ENCODE data around the gene ANKRD26. TPM values are rescaled to one million over a fixed set of nuclear protein-coding genes. Genes with fewer than 3 reads are reported as not detected.

Gene ANKRD26
- total and polyA plus RNA-seq, 4 donors: 12.6 to 27.1 (median 15.4) TPM

DNA sequence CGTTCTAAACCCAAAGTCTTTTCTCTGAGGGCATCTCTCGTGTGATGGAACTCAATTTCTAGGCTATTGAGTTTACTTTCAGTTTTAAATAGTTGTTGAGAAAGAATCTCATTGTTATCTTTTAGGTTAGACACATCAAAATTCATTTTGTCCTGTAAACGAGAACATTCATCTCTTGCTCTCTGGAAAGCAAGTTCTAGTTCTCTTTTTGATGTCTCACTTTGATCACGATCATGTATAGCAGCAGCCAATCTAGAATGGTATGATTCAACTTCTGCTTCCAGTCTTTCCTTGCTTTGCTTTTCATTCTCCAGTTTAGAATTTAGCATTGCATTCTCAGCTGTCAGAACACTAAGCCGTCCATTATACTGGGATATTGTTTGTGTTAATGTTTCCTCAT, 65.1 kb downstream of the ANKRD26 start:
- no peak for DNase-seq (ENCODE audit: low read depth in 4 of 6, low spot score in 6 of 6)
- Histone ChIP-seq H3K27me3 (ENCODE audit: control insufficient read depth, insufficient read depth, low read length) (no peaks in the 10 kb centered on the region), H3K27ac (ENCODE audit: low read depth, low read length) (no peak overlapping the region), H3K4me3 (ENCODE audit: low read depth, low read length) (no peak overlapping the region), H3K4me1 (ENCODE audit: control insufficient read depth, insufficient read depth, low read length) (no peaks in the 10 kb centered on the region), H3K36me3 (ENCODE audit: control insufficient read depth, insufficient read depth, low read length) (peaks cover 9% of the 10 kb centered on the region), H3K9me3 (ENCODE audit: control insufficient read depth, insufficient read depth, low read length) (no peaks in the 10 kb centered on the region)
- 100% methylated on average over 1 of the region's 5 CpGs for WGBS (ENCODE audit: insufficient coverage)

DNA sequence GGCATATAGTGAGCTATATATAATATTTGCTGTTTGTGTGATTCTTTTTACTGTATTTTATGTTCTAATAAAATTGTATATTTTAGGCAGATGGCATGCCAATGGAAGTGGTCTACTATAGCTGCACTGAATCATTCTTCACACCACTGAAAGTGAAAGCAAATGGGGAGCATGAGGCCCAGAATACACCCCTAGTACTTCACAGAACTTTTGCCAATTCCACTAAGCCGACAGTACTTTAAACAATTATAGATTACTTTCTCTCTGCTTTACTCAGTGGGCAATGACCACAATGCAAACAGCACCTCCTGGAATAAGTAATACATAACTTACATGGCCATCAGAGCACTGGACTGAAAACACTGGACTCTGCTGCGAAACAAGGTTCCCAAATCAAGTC, 70.2 kb downstream of the ANKRD26 start:
- H3K27me3 ChIP-seq (ENCODE audit: control insufficient read depth, insufficient read depth, low read length): no peaks in the 10 kb centered on the region
- H3K27ac ChIP-seq (ENCODE audit: low read depth, low read length): no peak overlapping the region
- 90% methylated on average over 2 of the region's 2 CpGs for WGBS (ENCODE audit: insufficient coverage)
- H3K36me3 ChIP-seq (ENCODE audit: control insufficient read depth, insufficient read depth, low read length): peaks cover 13% of the 10 kb centered on the region
- no peaks in the 10 kb centered on the region for H3K4me1 ChIP-seq (ENCODE audit: control insufficient read depth, insufficient read depth, low read length)
- DNase-seq (ENCODE audit: low read depth in 4 of 6, low spot score in 6 of 6): no peak
- H3K9me3 ChIP-seq (ENCODE audit: control insufficient read depth, insufficient read depth, low read length): no peaks in the 10 kb centered on the region
- H3K4me3 ChIP-seq (ENCODE audit: low read depth, low read length): no peak overlapping the region

DNA sequence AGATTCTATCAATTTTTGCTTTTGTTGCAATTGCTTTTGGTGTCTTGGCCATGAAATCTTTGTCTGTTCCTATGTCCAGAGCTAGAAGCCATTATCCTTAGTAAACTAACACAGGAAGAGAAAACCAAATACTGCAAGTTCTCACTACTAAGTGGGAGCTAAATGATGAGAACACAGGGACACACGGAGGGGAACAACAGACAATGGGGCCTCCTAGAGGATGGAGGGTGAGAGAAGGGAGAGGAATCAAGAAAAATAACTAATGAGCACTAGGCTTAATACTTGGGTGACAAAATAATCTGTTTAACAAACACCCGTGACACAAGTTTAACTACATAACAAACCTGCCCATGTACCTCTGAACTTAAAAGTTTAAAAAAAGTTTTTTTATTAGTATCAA, 78.2 kb downstream of the ANKRD26 start:
- DNase-seq (ENCODE audit: low read depth in 4 of 6, low spot score in 6 of 6): no peak
- H3K4me1 ChIP-seq (ENCODE audit: control insufficient read depth, insufficient read depth, low read length): no peaks in the 10 kb centered on the region
- H3K27ac ChIP-seq (ENCODE audit: low read depth, low read length): no peak overlapping the region
- no peaks in the 10 kb centered on the region for H3K9me3 ChIP-seq (ENCODE audit: control insufficient read depth, insufficient read depth, low read length)
- no peaks in the 10 kb centered on the region for H3K27me3 ChIP-seq (ENCODE audit: control insufficient read depth, insufficient read depth, low read length)
- 80% methylated on average over 1 of the region's 2 CpGs for WGBS (ENCODE audit: insufficient coverage)
- peaks cover 7% of the 10 kb centered on the region for H3K36me3 ChIP-seq (ENCODE audit: control insufficient read depth, insufficient read depth, low read length)
- no peak overlapping the region for H3K4me3 ChIP-seq (ENCODE audit: low read depth, low read length)

DNA sequence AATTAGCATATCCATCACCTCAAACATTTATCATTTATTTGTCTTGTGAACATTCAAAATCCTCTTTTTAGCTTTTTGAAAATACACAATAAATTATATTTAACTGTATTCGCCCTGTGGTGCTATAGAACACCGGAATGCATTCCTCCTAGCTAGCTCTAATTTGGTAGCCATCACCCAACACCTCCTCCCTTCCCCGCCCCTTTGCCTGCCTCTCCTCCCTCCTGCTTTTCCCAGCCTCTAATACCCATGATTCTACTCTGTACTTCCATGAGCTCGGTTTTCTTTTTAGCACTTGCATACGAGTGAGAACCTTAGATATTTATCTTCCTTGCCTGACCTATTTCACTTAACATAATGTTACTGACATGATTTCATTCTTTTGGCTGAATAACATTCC, 80.1 kb downstream of the ANKRD26 start:
- H3K36me3 ChIP-seq (ENCODE audit: control insufficient read depth, insufficient read depth, low read length): peaks cover 3% of the 10 kb centered on the region
- H3K27ac ChIP-seq (ENCODE audit: low read depth, low read length): no peak overlapping the region
- 88% methylated on average over 5 of the region's 5 CpGs for WGBS (ENCODE audit: insufficient coverage)
- DNase-seq (ENCODE audit: low read depth in 4 of 6, low spot score in 6 of 6): no peak
- no peaks in the 10 kb centered on the region for H3K27me3 ChIP-seq (ENCODE audit: control insufficient read depth, insufficient read depth, low read length)
- no peaks in the 10 kb centered on the region for H3K4me1 ChIP-seq (ENCODE audit: control insufficient read depth, insufficient read depth, low read length)
- H3K9me3 ChIP-seq (ENCODE audit: control insufficient read depth, insufficient read depth, low read length): no peaks in the 10 kb centered on the region
- no peak overlapping the region for H3K4me3 ChIP-seq (ENCODE audit: low read depth, low read length)

- WGBS (ENCODE audit: insufficient coverage): 83% methylated on average over 1 of the region's 4 CpGs
- H3K9me3 ChIP-seq (ENCODE audit: control insufficient read depth, insufficient read depth, low read length): no peaks in the 10 kb centered on the region
- no peaks in the 10 kb centered on the region for H3K27me3 ChIP-seq (ENCODE audit: control insufficient read depth, insufficient read depth, low read length)
- DNase-seq (ENCODE audit: low read depth in 4 of 6, low spot score in 6 of 6): no peak
- no peaks in the 10 kb centered on the region for H3K4me1 ChIP-seq (ENCODE audit: control insufficient read depth, insufficient read depth, low read length)
- H3K36me3 ChIP-seq (ENCODE audit: control insufficient read depth, insufficient read depth, low read length): peaks cover 3% of the 10 kb centered on the region
- no peak overlapping the region for H3K27ac ChIP-seq (ENCODE audit: low read depth, low read length)
- H3K4me3 ChIP-seq (ENCODE audit: low read depth, low read length): no peak overlapping the region
Measured at GRCh38 chr10:27019827-27020226, 80.5 kb downstream of the ANKRD26 start.

DNA sequence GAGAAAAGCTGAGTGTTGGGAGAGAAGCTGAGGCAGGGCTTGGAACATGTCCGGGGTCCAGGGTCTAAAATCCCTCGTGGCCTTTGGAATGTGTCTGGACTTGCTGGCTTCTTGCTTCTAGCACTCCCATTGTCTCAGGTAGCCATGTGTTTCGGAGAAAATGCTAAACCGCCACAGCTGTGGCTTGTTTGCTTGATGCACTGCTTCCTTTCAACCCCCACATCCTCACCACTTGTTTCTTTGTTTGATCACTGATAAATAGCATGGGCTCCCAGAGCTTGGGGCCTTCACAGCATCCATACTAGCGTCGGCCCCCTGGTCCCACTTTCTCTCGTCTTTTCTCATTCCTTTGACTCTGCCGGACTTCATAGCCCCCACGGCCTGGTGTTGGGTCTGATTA, 102.7 kb downstream of the ANKRD26 start:
- H3K27ac ChIP-seq (ENCODE audit: low read depth, low read length): no peak overlapping the region
- H3K4me1 ChIP-seq (ENCODE audit: control insufficient read depth, insufficient read depth, low read length): no peaks in the 10 kb centered on the region
- DNase-seq (ENCODE audit: low read depth in 4 of 6, low spot score in 6 of 6): no peak
- H3K4me3 ChIP-seq (ENCODE audit: low read depth, low read length): no peak overlapping the region
- 85% methylated on average over 4 of the region's 9 CpGs for WGBS (ENCODE audit: insufficient coverage)
- no peaks in the 10 kb centered on the region for H3K9me3 ChIP-seq (ENCODE audit: control insufficient read depth, insufficient read depth, low read length)
- peaks cover 5% of the 10 kb centered on the region for H3K36me3 ChIP-seq (ENCODE audit: control insufficient read depth, insufficient read depth, low read length)
- H3K27me3 ChIP-seq (ENCODE audit: control insufficient read depth, insufficient read depth, low read length): no peaks in the 10 kb centered on the region

DNA sequence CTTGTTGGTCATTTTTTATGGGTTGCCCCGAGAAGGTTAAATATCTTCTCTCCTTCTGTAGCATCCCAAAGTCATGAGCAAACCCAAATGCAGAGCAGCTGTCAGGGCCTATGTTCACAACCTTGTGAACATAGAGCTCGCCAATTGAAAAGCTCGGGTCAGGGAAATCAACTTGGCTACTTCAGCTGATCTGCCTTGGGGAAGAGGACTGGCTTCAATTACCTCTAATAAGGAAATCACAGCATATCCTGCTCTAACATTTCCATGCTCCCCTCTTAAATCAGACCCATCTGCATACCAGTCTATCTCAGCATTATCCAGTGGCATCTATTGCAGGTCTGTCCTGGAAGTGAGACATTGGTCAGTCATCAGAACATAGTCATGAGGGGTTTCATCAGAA, 105.6 kb downstream of the ANKRD26 start:
- Histone ChIP-seq H3K27me3 (ENCODE audit: control insufficient read depth, insufficient read depth, low read length) (no peaks in the 10 kb centered on the region), H3K4me1 (ENCODE audit: control insufficient read depth, insufficient read depth, low read length) (no peaks in the 10 kb centered on the region), H3K36me3 (ENCODE audit: control insufficient read depth, insufficient read depth, low read length) (no peaks in the 10 kb centered on the region), H3K4me3 (ENCODE audit: low read depth, low read length) (no peak overlapping the region), H3K27ac (ENCODE audit: low read depth, low read length) (no peak overlapping the region), H3K9me3 (ENCODE audit: control insufficient read depth, insufficient read depth, low read length) (no peaks in the 10 kb centered on the region)
- DNase-seq (ENCODE audit: low read depth in 4 of 6, low spot score in 6 of 6): no peak
- WGBS (ENCODE audit: insufficient coverage): 100% methylated on average over 2 of the region's 3 CpGs

DNA sequence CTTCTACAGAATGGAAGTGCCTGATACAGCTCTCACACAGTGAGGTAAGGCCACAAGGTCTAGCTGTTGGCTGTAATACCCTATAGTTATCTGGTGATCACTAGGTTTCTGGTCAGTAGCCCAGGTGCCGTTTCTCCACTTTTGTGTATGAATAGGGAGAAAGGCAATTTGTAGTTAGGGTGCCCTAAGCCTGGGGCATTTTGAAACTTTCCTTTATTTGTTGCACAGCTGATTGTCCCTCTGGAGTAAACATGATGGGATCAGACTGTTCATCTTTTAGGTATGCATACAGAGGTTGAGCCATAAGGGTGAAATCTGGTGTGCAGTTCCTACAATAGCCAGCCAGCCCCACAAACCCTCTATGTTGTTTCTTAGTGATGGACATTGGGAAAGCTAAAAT, 112.4 kb downstream of the ANKRD26 start:
- WGBS (ENCODE audit: insufficient coverage): 83% methylated on average over 1 of the region's 1 CpG
- H3K36me3 ChIP-seq (ENCODE audit: control insufficient read depth, insufficient read depth, low read length): no peaks in the 10 kb centered on the region
- no peak overlapping the region for H3K4me3 ChIP-seq (ENCODE audit: low read depth, low read length)
- no peak for DNase-seq (ENCODE audit: low read depth in 4 of 6, low spot score in 6 of 6)
- no peaks in the 10 kb centered on the region for H3K27me3 ChIP-seq (ENCODE audit: control insufficient read depth, insufficient read depth, low read length)
- no peaks in the 10 kb centered on the region for H3K4me1 ChIP-seq (ENCODE audit: control insufficient read depth, insufficient read depth, low read length)
- no peak overlapping the region for H3K27ac ChIP-seq (ENCODE audit: low read depth, low read length)
- H3K9me3 ChIP-seq (ENCODE audit: control insufficient read depth, insufficient read depth, low read length): no peaks in the 10 kb centered on the region

GRCh38 chr10:26983156-26983555, 117.1 kb downstream of the ANKRD26 start:
- Histone ChIP-seq H3K27me3 (ENCODE audit: control insufficient read depth, insufficient read depth, low read length) (no peaks in the 10 kb centered on the region), H3K4me3 (ENCODE audit: low read depth, low read length) (no peak overlapping the region), H3K4me1 (ENCODE audit: control insufficient read depth, insufficient read depth, low read length) (no peaks in the 10 kb centered on the region), H3K36me3 (ENCODE audit: control insufficient read depth, insufficient read depth, low read length) (no peaks in the 10 kb centered on the region), H3K9me3 (ENCODE audit: control insufficient read depth, insufficient read depth, low read length) (no peaks in the 10 kb centered on the region), H3K27ac (ENCODE audit: low read depth, low read length) (no peak overlapping the region)
- no CpG with 5 or more reads among the region's 1 CpG for WGBS (ENCODE audit: insufficient coverage)
- no peak for DNase-seq (ENCODE audit: low read depth in 4 of 6, low spot score in 6 of 6)

GRCh38 chr10:26982058-26982457, 118.2 kb downstream of the ANKRD26 start:
- no peak overlapping the region for H3K27ac ChIP-seq (ENCODE audit: low read depth, low read length)
- no peaks in the 10 kb centered on the region for H3K36me3 ChIP-seq (ENCODE audit: control insufficient read depth, insufficient read depth, low read length)
- no peaks in the 10 kb centered on the region for H3K4me1 ChIP-seq (ENCODE audit: control insufficient read depth, insufficient read depth, low read length)
- DNase-seq (ENCODE audit: low read depth in 4 of 6, low spot score in 6 of 6): no peak
- no CpG with 5 or more reads among the region's 1 CpG for WGBS (ENCODE audit: insufficient coverage)
- no peak overlapping the region for H3K4me3 ChIP-seq (ENCODE audit: low read depth, low read length)
- no peaks in the 10 kb centered on the region for H3K27me3 ChIP-seq (ENCODE audit: control insufficient read depth, insufficient read depth, low read length)
- H3K9me3 ChIP-seq (ENCODE audit: control insufficient read depth, insufficient read depth, low read length): no peaks in the 10 kb centered on the region

Measured in spinal cord (tissue), 10 donors.